ENCODE data around the gene PPP1R3F.

Gene PPP1R3F

DNA sequence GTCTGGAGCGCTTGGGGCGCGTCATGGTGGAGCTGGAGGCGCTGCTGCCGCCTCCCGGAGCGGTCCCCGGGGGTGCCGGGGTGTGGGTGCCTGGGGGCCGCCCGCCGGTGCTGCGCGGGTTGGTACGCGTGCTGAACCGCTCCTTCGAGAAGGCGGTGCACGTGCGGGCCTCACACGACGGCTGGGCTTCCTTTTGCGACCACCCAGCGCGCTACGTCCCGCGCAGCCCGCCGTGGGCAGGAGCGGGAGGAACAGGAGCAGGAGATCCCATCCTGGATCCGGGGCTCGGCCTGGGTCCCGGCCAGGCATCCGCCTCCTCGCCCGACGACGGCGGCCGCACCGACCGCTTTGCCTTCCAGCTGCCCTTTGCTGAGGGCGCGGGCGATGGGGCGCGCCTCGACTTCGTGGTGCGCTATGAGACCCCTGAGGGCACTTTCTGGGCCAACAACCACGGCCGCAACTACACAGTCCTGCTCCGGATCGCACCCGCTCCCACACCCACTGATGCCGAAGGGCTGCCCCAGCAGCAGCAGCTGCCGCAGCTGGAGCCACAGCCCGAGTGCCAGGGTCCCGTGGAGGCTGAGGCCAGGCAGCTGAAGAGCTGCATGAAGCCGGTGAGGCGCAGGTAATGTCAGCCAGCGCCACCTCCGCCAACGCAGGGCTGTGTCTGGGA lies 792 bp downstream of the PPP1R3F start:
- no peak for TF ChIP-seq CTCF (IDR thresholded peaks at IDR 0.05; ENCODE audit: borderline replicate concordance, control extremely low read depth, extremely low read depth, insufficient read depth, missing control alignments)
- DNase-seq (ENCODE audit: low spot score), result no peak
- in situ Hi-C loops (cut with MboI; ENCODE audit: low sequenced_read_pairs, unreplicated experiment), result no loop called here

- DNase-seq (ENCODE audit: low spot score), result no peak
- in situ Hi-C loops (cut with MboI; ENCODE audit: low sequenced_read_pairs, unreplicated experiment), result no loop called here
- TF ChIP-seq CTCF (IDR thresholded peaks at IDR 0.05; ENCODE audit: borderline replicate concordance, control extremely low read depth, extremely low read depth, insufficient read depth, missing control alignments), result no peak
Observed at GRCh38 chrX:49271341-49271740, 1.7 kb downstream of the PPP1R3F start.

DNA sequence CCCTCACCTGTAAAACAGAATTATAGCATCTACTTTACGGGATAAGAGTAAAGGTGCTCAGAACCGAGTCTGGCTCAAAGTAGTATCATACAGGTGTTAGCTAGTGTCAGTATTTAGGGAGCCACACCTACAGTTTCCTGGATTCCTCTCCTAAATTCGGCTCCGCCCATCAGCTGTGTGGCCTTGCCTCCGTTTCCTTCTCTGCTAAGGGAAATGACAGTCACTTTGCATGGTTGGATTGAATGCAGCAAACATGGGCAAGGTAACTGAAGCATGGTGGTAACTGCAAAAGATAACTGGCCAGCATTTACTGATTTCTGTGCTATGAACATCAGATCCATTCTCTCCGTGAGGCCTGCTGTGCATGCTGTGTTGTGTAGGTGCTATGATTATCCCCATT lies 2.8 kb downstream of the PPP1R3F start:
- in situ Hi-C loops (cut with MboI; ENCODE audit: low sequenced_read_pairs, unreplicated experiment), result no loop called here
- no peak for DNase-seq (ENCODE audit: low spot score)
- TF ChIP-seq CTCF (IDR thresholded peaks at IDR 0.05; ENCODE audit: borderline replicate concordance, control extremely low read depth, extremely low read depth, insufficient read depth, missing control alignments), result no peak

DNA sequence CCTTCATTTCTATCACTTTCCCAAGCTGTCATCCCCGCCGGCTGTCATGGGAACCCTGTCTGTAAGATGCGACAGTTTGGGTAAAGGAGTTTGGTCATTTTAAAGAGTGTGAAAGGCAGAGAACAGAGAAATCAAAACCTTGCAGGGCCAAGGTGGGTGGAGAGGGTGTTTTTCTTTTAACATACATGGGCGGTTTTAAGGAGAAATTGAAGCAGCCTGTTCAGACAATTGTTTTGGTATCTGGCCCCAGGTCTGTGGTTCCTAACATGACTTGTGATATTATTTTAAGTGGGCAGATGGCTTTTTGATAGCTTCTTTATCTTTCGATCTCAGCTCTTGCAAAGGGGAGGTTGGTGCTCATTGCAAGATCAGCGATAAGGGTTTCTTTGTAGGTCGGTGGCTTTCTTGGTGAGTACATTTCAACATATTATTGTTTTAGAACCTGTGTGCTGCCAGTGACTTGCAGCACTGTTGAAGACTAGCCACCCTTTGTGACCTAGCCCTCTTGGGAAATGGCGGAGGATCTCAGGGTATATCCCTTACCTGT lies 3.7 kb downstream of the PPP1R3F start:
- in situ Hi-C loops (cut with MboI; ENCODE audit: low sequenced_read_pairs, unreplicated experiment), result no loop called here
- no peak for TF ChIP-seq CTCF (IDR thresholded peaks at IDR 0.05; ENCODE audit: borderline replicate concordance, control extremely low read depth, extremely low read depth, insufficient read depth, missing control alignments)
- no peak for DNase-seq (ENCODE audit: low spot score)

DNA sequence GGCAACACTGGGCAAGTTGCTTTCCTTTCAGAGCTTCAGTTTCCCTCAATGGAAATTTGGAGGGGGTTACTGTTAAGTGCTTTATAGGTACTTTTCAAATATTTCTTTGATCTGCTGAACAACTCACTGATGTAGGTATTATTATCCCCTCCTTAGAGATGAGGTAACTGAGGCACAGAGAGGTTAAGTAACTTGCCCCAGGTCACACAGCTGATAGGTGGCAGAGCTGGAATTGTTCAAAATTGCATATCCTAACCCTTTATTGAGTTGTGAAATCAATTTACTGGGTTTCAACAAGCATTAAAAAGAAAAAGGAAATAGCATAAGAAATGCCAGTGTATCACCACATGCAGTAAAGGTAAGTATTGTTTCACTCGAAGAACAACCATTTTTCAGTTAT lies 6.6 kb downstream of the PPP1R3F start:
- TF ChIP-seq CTCF (IDR thresholded peaks at IDR 0.05; ENCODE audit: borderline replicate concordance, control extremely low read depth, extremely low read depth, insufficient read depth, missing control alignments), result no peak
- no peak for DNase-seq (ENCODE audit: low spot score)
- in situ Hi-C loops (cut with MboI; ENCODE audit: low sequenced_read_pairs, unreplicated experiment), result no loop called here

GRCh38 chrX:49276671-49277534 lies 7.3 kb downstream of the PPP1R3F start:
- TF ChIP-seq CTCF (IDR thresholded peaks at IDR 0.05; ENCODE audit: borderline replicate concordance, control extremely low read depth, extremely low read depth, insufficient read depth, missing control alignments), result no peak
- DNase-seq (ENCODE audit: low spot score), result no peak
- in situ Hi-C loops (cut with MboI; ENCODE audit: low sequenced_read_pairs, unreplicated experiment), result no loop called here
